ENCODE measurements around the gene LRRC43.

- no peak for TF ChIP-seq CTCF (conservative IDR thresholded peaks at IDR 0.05; ENCODE audit: low read depth, low read length)
- TF ChIP-seq POLR2A (IDR thresholded peaks at IDR 0.05; ENCODE audit: low read depth, low read length): no peak
- no peak for TF ChIP-seq RFX5 (IDR thresholded peaks at IDR 0.05; ENCODE audit: low read depth, low read length)
- no peak for TF ChIP-seq USF2 (IDR thresholded peaks at IDR 0.05; ENCODE audit: low read depth, low read length)
Observed at GRCh38 chr12:122141911-122142725, 40.8 kb upstream of the LRRC43 start.

Measured in IMR-90 (cell line).